ENCODE data around the gene FCGBP. TPM values are rescaled to one million over a fixed set of nuclear protein-coding genes. Genes with fewer than 3 reads are reported as not detected.

FCGBP gene
- total and polyA plus RNA-seq, 2 of the 4 experiments (the other 2 are of a cell fraction): under 0.01 to 0.03 TPM

- H2AFZ ChIP-seq (replicated peaks; ENCODE audit: low read length, poor library complexity): no peak overlapping the region
- H2BK15ac ChIP-seq (ENCODE audit: low read depth, low read length): no peak overlapping the region
- H3K56ac ChIP-seq (ENCODE audit: extremely low read depth, insufficient read depth, low read length): no peak overlapping the region
- ATAC-seq (ENCODE audit: low read depth) (no peak), DNase-seq (no peak)
- H4K8ac ChIP-seq (ENCODE audit: low read depth in 2 of 2, low read length in 2 of 2): no peak overlapping the region
- intact Hi-C loops (cut with micrococcal nuclease): no loop called here
- no peak overlapping the region for H3K23ac ChIP-seq (ENCODE audit: low read depth, low read length)
- no peaks in the 10 kb centered on the region for H3K9me3 ChIP-seq (ENCODE audit: control insufficient read depth, insufficient read depth, low read length)
- H2AK9ac ChIP-seq (replicated peaks; ENCODE audit: low read depth, low read length, poor library complexity): no peak overlapping the region
- no peak overlapping the region for H3K18ac ChIP-seq (ENCODE audit: low read depth, low read length)
- ChIA-PET CTCF (no interaction called here), POLR2A (ENCODE audit: unreplicated experiment) (no interaction called here)
- no CpG with 5 or more reads among the region's 3 CpGs for WGBS, 2 experiments (ENCODE audit: extremely low coverage in 2 of 2, insufficient read length in 1 of 2)
- no peak overlapping the region for H3K14ac ChIP-seq (replicated peaks; ENCODE audit: low read depth, low read length)
- no peaks in the 10 kb centered on the region for H3K4me1 ChIP-seq (ENCODE audit: control insufficient read depth, insufficient read depth, low read length)
- no peak overlapping the region for H3K27ac ChIP-seq (ENCODE audit: insufficient read depth, low read length)
- no peak overlapping the region for H3K9ac ChIP-seq (ENCODE audit: low read depth, low read length)
- no peak overlapping the region for H4K5ac ChIP-seq (ENCODE audit: low read depth, low read length)
- H4K20me1 ChIP-seq (ENCODE audit: insufficient read depth, low read length): no peaks in the 10 kb centered on the region
- H2AK5ac ChIP-seq (ENCODE audit: low read depth, low read length): no peak overlapping the region
- H3K4me2 ChIP-seq (ENCODE audit: low read depth, low read length): no peak overlapping the region
- no peak overlapping the region for H2BK120ac ChIP-seq (ENCODE audit: low read depth, low read length)
- no peak overlapping the region for H2BK20ac ChIP-seq (ENCODE audit: low read depth, low read length)
- no peak overlapping the region for H3K4ac ChIP-seq (ENCODE audit: low read depth, low read length)
- H2BK5ac ChIP-seq (ENCODE audit: low read depth, low read length, poor library complexity, severe bottlenecking): no peak overlapping the region
- BruUV-seq (replicated peaks): no TSS peak
- dilution Hi-C loops (cut with HindIII; ENCODE audit: low sequenced_read_pairs, unreplicated experiment): no loop called here
- TF ChIP-seq FOS (IDR thresholded peaks at IDR 0.05; ENCODE audit: low read depth, low read length) (no peak), MXI1 (IDR thresholded peaks at IDR 0.05; ENCODE audit: borderline replicate concordance, low read depth, low read length) (no peak), SMC3 (IDR thresholded peaks at IDR 0.05; ENCODE audit: low read depth, low read length) (no peak), MAZ (IDR thresholded peaks at IDR 0.05; ENCODE audit: borderline replicate concordance, low read depth, low read length) (no peak), RAD21 (IDR thresholded peaks at IDR 0.05; ENCODE audit: low read length) (no peak), NFE2L2 (IDR thresholded peaks at IDR 0.05; ENCODE audit: low read depth, low read length) (no peak), MAFK (IDR thresholded peaks at IDR 0.05; ENCODE audit: low read depth, low read length) (no peak), POLR2A (IDR thresholded peaks at IDR 0.05; ENCODE audit: low read depth, low read length) (no peak)
- in situ Hi-C loops (cut with MboI; ENCODE audit: low sequenced_read_pairs): no loop called here
- no peak overlapping the region for H4K91ac ChIP-seq (ENCODE audit: insufficient read depth, low read depth, low read length)
- H3K79me1 ChIP-seq (ENCODE audit: low read depth in 1 of 2, low read length in 2 of 2): no peaks in the 10 kb centered on the region
- no peaks in the 10 kb centered on the region for H3K9me1 ChIP-seq (ENCODE audit: insufficient read depth, low read length)
- no peaks in the 10 kb centered on the region for H3K36me3 ChIP-seq (ENCODE audit: control insufficient read depth, insufficient read depth, low read length)
- no peaks in the 10 kb centered on the region for H3K27me3 ChIP-seq (ENCODE audit: control insufficient read depth, insufficient read depth, low read length)
- no peak overlapping the region for H3K4me3 ChIP-seq (ENCODE audit: insufficient read depth, low read depth, low read length)
Measured at GRCh38 chr19:39928357-39928725, 6.1 kb downstream of the FCGBP start.

All from IMR-90 (cell line).